ENCODE data around the gene BTBD9.

BTBD9 gene

GRCh38 chr6:38187811-38188590 lies 451.7 kb downstream of the BTBD9 start:
- no peak for DNase-seq

- DNase-seq, result no peak
Measured at GRCh38 chr6:38187325-38187724, 452.4 kb downstream of the BTBD9 start.

GRCh38 chr6:38185752-38186151 lies 454.0 kb downstream of the BTBD9 start:
- no peak for DNase-seq

GRCh38 chr6:38185244-38185643 lies 454.5 kb downstream of the BTBD9 start:
- DNase-seq, result no peak

- DNase-seq, result no peak
Measured at GRCh38 chr6:38184585-38185080, 455.1 kb downstream of the BTBD9 start.

GRCh38 chr6:38183856-38184584 lies 455.7 kb downstream of the BTBD9 start:
- no peak for DNase-seq

- no peak for DNase-seq
Measured at GRCh38 chr6:38182426-38182825, 457.3 kb downstream of the BTBD9 start.

- no peak for DNase-seq
Measured at GRCh38 chr6:38180586-38180985, 459.1 kb downstream of the BTBD9 start.

- no peak for DNase-seq
Measured at GRCh38 chr6:38179794-38180430, 459.8 kb downstream of the BTBD9 start.

- peak; percentile 48 for DNase-seq
Measured at GRCh38 chr6:38179300-38179699, 460.4 kb downstream of the BTBD9 start.

- DNase-seq, result no peak
Measured at GRCh38 chr6:38178584-38178886, 461.2 kb downstream of the BTBD9 start.

GRCh38 chr6:38177882-38178583 lies 461.7 kb downstream of the BTBD9 start:
- no peak for DNase-seq

GRCh38 chr6:38176797-38177751 lies 462.7 kb downstream of the BTBD9 start:
- no peak for DNase-seq

- no peak for DNase-seq
Measured at GRCh38 chr6:38175786-38176185, 463.9 kb downstream of the BTBD9 start.

- no peak for DNase-seq
Measured at GRCh38 chr6:38174806-38175495, 464.8 kb downstream of the BTBD9 start.

GRCh38 chr6:38174315-38174714 lies 465.4 kb downstream of the BTBD9 start:
- DNase-seq, result no peak

- no peak for DNase-seq
Measured at GRCh38 chr6:38173909-38174308, 465.8 kb downstream of the BTBD9 start.

- no peak for DNase-seq
Measured at GRCh38 chr6:38172739-38173410, 466.9 kb downstream of the BTBD9 start.

- no peak for DNase-seq
Measured at GRCh38 chr6:38171997-38172738, 467.6 kb downstream of the BTBD9 start.

Data from NCI-H510A (cell line).